ENCODE results near the gene SLC34A1.
"Not testable (repeated sequence)": the region's sequence is repeated elsewhere in the genome, so short reads cannot be mapped to it uniquely, and the experiment has no call there.

The SLC34A1 gene

GRCh38 chr5:177355162-177355867, 28.9 kb upstream of the SLC34A1 start:
- DNase-seq (ENCODE audit: low read depth) = no peak

- no peak for DNase-seq (ENCODE audit: low read depth)
Observed at GRCh38 chr5:177355868-177356168, 28.4 kb upstream of the SLC34A1 start.

- DNase-seq (ENCODE audit: low read depth) = no peak
Observed at GRCh38 chr5:177356746-177357145, 27.5 kb upstream of the SLC34A1 start.

- no peak for DNase-seq (ENCODE audit: low read depth)
Observed at GRCh38 chr5:177357146-177357458, 27.1 kb upstream of the SLC34A1 start.

GRCh38 chr5:177357459-177358351, 26.5 kb upstream of the SLC34A1 start, which contains the start of gene RGS14:
Gene RGS14, plus strand, starts transcription at chr5:177357924. Its CDS starts 101 bp downstream, at chr5:177358025.
- peak; percentile 44 for DNase-seq (ENCODE audit: low read depth)

- DNase-seq (ENCODE audit: low read depth) = no peak
Observed at GRCh38 chr5:177358370-177358819, 25.8 kb upstream of the SLC34A1 start.

- DNase-seq (ENCODE audit: low read depth) = no peak
Observed at GRCh38 chr5:177359451-177359851, 24.8 kb upstream of the SLC34A1 start.

- DNase-seq (ENCODE audit: low read depth) = no peak
Observed at GRCh38 chr5:177359860-177360259, 24.4 kb upstream of the SLC34A1 start.

GRCh38 chr5:177360740-177361139, 23.5 kb upstream of the SLC34A1 start:
- not testable (repeated sequence) for DNase-seq (ENCODE audit: low read depth)

GRCh38 chr5:177361418-177362291, 22.6 kb upstream of the SLC34A1 start:
- no peak for DNase-seq (ENCODE audit: low read depth)

- DNase-seq (ENCODE audit: low read depth) = no peak
Observed at GRCh38 chr5:177362292-177362609, 22.0 kb upstream of the SLC34A1 start.

GRCh38 chr5:177362610-177363507, 21.4 kb upstream of the SLC34A1 start:
- DNase-seq (ENCODE audit: low read depth) = peak; percentile 70

GRCh38 chr5:177363565-177363964, 20.7 kb upstream of the SLC34A1 start:
- no peak for DNase-seq (ENCODE audit: low read depth)

GRCh38 chr5:177364159-177364962, 19.9 kb upstream of the SLC34A1 start:
- DNase-seq (ENCODE audit: low read depth) = no peak

GRCh38 chr5:177365845-177366527, 18.2 kb upstream of the SLC34A1 start:
- DNase-seq (ENCODE audit: low read depth) = no peak

GRCh38 chr5:177366528-177367322, 17.5 kb upstream of the SLC34A1 start:
- DNase-seq (ENCODE audit: low read depth) = no peak

GRCh38 chr5:177367323-177367848, 16.8 kb upstream of the SLC34A1 start:
- DNase-seq (ENCODE audit: low read depth) = no peak

GRCh38 chr5:177367981-177368868, 16.0 kb upstream of the SLC34A1 start:
- no peak for DNase-seq (ENCODE audit: low read depth)

Measured in stimulated activated CD4-positive, alpha-beta T cell treated with anti-CD3 and anti-CD28 coated beads, Interleukin-2, amount 100 ng/mL, for 4 hours (primary cell).